ENCODE data around the gene SDF4. TPM values are rescaled to one million over a fixed set of nuclear protein-coding genes. Genes with fewer than 3 reads are reported as not detected.

The SDF4 gene
- total RNA-seq, 1 donor from 2014 or later: 130 TPM

DNA sequence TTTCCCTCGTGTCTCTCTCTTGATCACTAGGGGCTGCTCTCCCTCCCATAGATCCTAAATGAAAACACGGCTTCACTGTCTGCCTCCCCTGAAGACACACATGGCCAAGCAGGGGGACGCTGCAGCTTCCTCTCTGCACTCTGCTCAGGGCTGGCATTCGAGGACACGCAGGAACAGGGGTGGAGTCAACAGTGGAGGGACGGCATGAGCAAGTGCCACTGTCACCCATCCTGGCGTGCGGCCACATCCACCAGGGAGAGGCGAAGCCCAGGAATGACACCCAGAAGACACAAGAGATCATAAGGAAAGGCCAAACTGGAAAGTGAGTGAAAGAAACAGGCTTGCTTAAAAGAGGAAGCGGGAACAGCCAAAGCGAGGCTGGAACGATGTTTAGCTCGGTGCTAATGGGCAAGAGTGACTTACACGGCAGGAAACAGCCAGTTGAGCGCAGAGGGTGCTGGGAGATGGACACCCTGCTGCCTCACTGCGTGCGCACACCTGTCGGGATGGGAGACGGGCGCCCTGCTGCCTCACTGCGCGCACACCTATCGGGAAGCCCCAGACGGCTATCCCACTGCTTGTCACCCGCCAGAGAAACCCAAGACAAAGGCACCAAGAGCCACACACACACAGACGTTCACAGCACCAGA, 28.3 kb upstream of the SDF4 start:
- no peaks in the 10 kb centered on the region for H3K9me3 Mint-ChIP-seq (ENCODE audit: unreplicated experiment)
- H3K27me3 Mint-ChIP-seq (ENCODE audit: unreplicated experiment): peaks cover 11% of the 10 kb centered on the region
- H3K4me1 Mint-ChIP-seq (ENCODE audit: unreplicated experiment): peaks cover 5% of the 10 kb centered on the region
- H3K36me3 Mint-ChIP-seq (ENCODE audit: low read depth, unreplicated experiment): peaks cover 46% of the 10 kb centered on the region
- no peak overlapping the region for H3K4me3 Mint-ChIP-seq (ENCODE audit: unreplicated experiment)
- no peak for TF ChIP-seq CTCF (IDR thresholded peaks at IDR 0.05; ENCODE audit: unreplicated experiment)
- DNase-seq (ENCODE audit: low spot score): no peak
- peak overlapping the region; percentile 9 for H3K27ac Mint-ChIP-seq (ENCODE audit: unreplicated experiment)

GRCh38 chr1:1259540-1259939, 27.7 kb upstream of the SDF4 start:
- TF ChIP-seq CTCF (IDR thresholded peaks at IDR 0.05; ENCODE audit: unreplicated experiment): no peak
- H3K4me1 Mint-ChIP-seq (ENCODE audit: unreplicated experiment): peaks cover 5% of the 10 kb centered on the region
- H3K27me3 Mint-ChIP-seq (ENCODE audit: unreplicated experiment): peaks cover 11% of the 10 kb centered on the region
- no peak for DNase-seq (ENCODE audit: low spot score)
- H3K36me3 Mint-ChIP-seq (ENCODE audit: low read depth, unreplicated experiment): peaks cover 47% of the 10 kb centered on the region
- no peak overlapping the region for H3K4me3 Mint-ChIP-seq (ENCODE audit: unreplicated experiment)
- H3K27ac Mint-ChIP-seq (ENCODE audit: unreplicated experiment): no peak overlapping the region
- no peaks in the 10 kb centered on the region for H3K9me3 Mint-ChIP-seq (ENCODE audit: unreplicated experiment)

- Mint-ChIP-seq H3K27me3 (ENCODE audit: unreplicated experiment) (peaks cover 11% of the 10 kb centered on the region), H3K27ac (ENCODE audit: unreplicated experiment) (no peak overlapping the region), H3K4me3 (ENCODE audit: unreplicated experiment) (no peak overlapping the region), H3K9me3 (ENCODE audit: unreplicated experiment) (no peaks in the 10 kb centered on the region), H3K36me3 (ENCODE audit: low read depth, unreplicated experiment) (peaks cover 47% of the 10 kb centered on the region), H3K4me1 (ENCODE audit: unreplicated experiment) (peaks cover 5% of the 10 kb centered on the region)
- no peak for DNase-seq (ENCODE audit: low spot score)
- TF ChIP-seq CTCF (IDR thresholded peaks at IDR 0.05; ENCODE audit: unreplicated experiment): no peak
These were observed 27.3 kb upstream of the SDF4 start for GRCh38 chr1:1259119-1259488.

DNA sequence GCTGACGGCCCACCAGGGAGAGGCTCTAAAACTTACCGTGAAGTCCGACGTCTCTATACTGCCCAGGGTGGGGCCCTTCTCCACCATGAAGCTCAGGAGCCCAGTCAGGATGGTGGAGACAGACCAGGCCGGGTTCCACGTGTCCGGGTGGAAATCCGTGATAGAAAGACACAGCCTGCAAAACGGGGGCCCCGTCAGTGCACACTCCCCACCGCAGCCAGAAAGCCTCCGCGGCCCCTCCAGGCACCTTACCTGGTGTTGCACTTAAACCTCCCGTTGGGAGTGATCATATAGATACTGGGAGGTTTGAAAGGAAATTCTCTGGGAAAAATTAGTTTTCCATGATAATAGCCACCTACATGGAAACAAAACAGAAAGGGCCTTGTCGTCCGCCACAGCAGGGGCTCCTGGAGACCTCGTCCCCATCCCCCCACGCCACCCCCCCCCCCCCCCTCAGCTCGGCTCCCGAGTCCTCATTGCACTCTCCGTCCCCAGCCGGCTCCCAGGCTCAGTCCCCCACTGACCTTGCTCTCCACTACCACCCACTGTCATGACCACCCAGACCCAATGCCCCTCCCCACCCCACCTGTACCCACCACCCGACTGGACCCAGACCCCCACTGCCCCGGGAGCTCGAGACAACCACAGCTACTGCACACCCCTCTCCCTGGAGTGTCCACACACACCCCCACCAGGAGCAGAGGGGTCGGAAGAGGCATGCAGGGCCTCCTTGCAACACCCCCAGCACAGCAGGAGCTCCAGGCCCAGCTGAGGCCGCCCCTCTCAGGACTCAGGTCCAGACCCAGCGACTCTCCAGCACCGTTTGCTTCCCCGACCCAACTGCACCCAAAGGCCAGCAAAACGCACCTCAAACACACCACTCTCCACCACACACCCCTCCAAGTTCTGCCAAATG, 25.4 kb upstream of the SDF4 start:
- Mint-ChIP-seq H3K4me1 (ENCODE audit: unreplicated experiment) (peaks cover 5% of the 10 kb centered on the region), H3K4me3 (ENCODE audit: unreplicated experiment) (no peak overlapping the region), H3K36me3 (ENCODE audit: low read depth, unreplicated experiment) (peaks cover 51% of the 10 kb centered on the region), H3K9me3 (ENCODE audit: unreplicated experiment) (no peaks in the 10 kb centered on the region), H3K27ac (ENCODE audit: unreplicated experiment) (no peak overlapping the region), H3K27me3 (ENCODE audit: unreplicated experiment) (peaks cover 14% of the 10 kb centered on the region)
- no peak for TF ChIP-seq CTCF (IDR thresholded peaks at IDR 0.05; ENCODE audit: unreplicated experiment)
- DNase-seq (ENCODE audit: low spot score): no peak

DNA sequence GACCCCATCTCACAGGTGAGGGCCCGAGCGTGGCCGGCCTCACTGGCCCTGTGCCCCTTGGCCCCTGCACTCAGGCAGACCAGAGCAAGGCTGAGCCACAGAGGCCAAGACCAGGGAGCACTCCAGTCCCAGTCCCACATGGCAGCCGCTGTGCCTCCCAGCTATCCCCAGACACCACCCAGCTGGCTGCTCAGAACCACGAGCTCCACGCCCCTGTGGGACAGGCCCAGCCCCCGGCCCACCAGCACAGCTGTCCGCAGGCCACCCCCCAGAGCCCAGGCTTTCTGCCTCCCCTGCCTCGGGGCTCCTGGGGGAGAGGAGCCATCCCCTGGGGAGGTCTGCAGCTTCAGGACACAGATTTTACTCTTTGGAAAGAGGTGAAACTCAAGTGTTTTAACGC, 23.8 kb upstream of the SDF4 start:
- Mint-ChIP-seq H3K9me3 (ENCODE audit: unreplicated experiment) (no peaks in the 10 kb centered on the region), H3K27me3 (ENCODE audit: unreplicated experiment) (peaks cover 15% of the 10 kb centered on the region), H3K27ac (ENCODE audit: unreplicated experiment) (no peak overlapping the region), H3K4me3 (ENCODE audit: unreplicated experiment) (no peak overlapping the region), H3K4me1 (ENCODE audit: unreplicated experiment) (no peaks in the 10 kb centered on the region), H3K36me3 (ENCODE audit: low read depth, unreplicated experiment) (peaks cover 44% of the 10 kb centered on the region)
- no peak for DNase-seq (ENCODE audit: low spot score)
- TF ChIP-seq CTCF (IDR thresholded peaks at IDR 0.05; ENCODE audit: unreplicated experiment): no peak

Measured in endothelial cell (in vitro differentiated cells).